DOHH2 (cell line): Measurements from ENCODE around the gene SIM1.

Source experiments
- CTCF ChIP-seq: fragments of 200-600 bp; sonication (generic); IDR thresholded peaks from one replicate; pipeline ENCODE4 v1.5.1; 2014; ENCODE audit warnings: antibody characterized with exemption, mild to moderate bottlenecking, low read depth, low read length; ENCODE audit not compliant: poor library complexity, severe bottlenecking
- EZH2phosphoT487 ChIP-seq: fragments of 200-600 bp; sonication (generic); IDR thresholded peaks from 2 replicates; pipeline ENCODE4 v1.6.1; 2017; ENCODE audit warnings: borderline replicate concordance, mild to moderate bottlenecking, antibody characterized with exemption, low read length, moderate library complexity, mixed read lengths

GRCh38 chr6:100456141-100456907, 8.4 kb downstream of the SIM1 start:
- TF ChIP-seq CTCF, result no peak
- TF ChIP-seq EZH2phosphoT487, result no peak
